GM19351 (cell line): ENCODE measurements around the gene TXNDC16.
A peak's percentile ranks its signal among the peaks of the same experiment; 100 is the strongest.

Experiments used
- ATAC-seq: cut with Tn5 transposase; IDR thresholded peaks from one replicate; pipeline ENCODE4 v1.9.1; 2021; ENCODE audit warnings: mild to moderate bottlenecking, moderate library complexity; ENCODE audit not compliant: unreplicated experiment

TXNDC16 gene

GRCh38 chr14:52455291-52456088 lies 96.8 kb downstream of the TXNDC16 start:
- no peak for ATAC-seq

- no peak for ATAC-seq
Measured at GRCh38 chr14:52447236-52447635, 105.1 kb downstream of the TXNDC16 start.

- ATAC-seq, result no peak
Measured at GRCh38 chr14:52446355-52446754, 106.0 kb downstream of the TXNDC16 start.

GRCh38 chr14:52443506-52443905 lies 108.8 kb downstream of the TXNDC16 start:
- ATAC-seq, result no peak

GRCh38 chr14:52442602-52443001 lies 109.7 kb downstream of the TXNDC16 start:
- no peak for ATAC-seq

GRCh38 chr14:52442166-52442565 lies 110.1 kb downstream of the TXNDC16 start:
- no peak for ATAC-seq

- no peak for ATAC-seq
Measured at GRCh38 chr14:52439476-52439875, 112.8 kb downstream of the TXNDC16 start.

GRCh38 chr14:52434955-52435354 lies 117.3 kb downstream of the TXNDC16 start:
- ATAC-seq, result no peak

- no peak for ATAC-seq
Measured at GRCh38 chr14:52430474-52430873, 121.8 kb downstream of the TXNDC16 start.

- ATAC-seq, result no peak
Measured at GRCh38 chr14:52429451-52429850, 122.9 kb downstream of the TXNDC16 start.

GRCh38 chr14:52427460-52427859 lies 124.8 kb downstream of the TXNDC16 start:
- no peak for ATAC-seq

- no peak for ATAC-seq
Measured at GRCh38 chr14:52422650-52423356, 129.5 kb downstream of the TXNDC16 start.

GRCh38 chr14:52417139-52417538 lies 135.2 kb downstream of the TXNDC16 start:
- ATAC-seq, result no peak

GRCh38 chr14:52413729-52414408 lies 138.4 kb downstream of the TXNDC16 start:
- ATAC-seq, result no peak

- no peak for ATAC-seq
Measured at GRCh38 chr14:52412426-52412825, 139.9 kb downstream of the TXNDC16 start.

- ATAC-seq, result no peak
Measured at GRCh38 chr14:52405314-52405713, 147.0 kb downstream of the TXNDC16 start.

- ATAC-seq, result peak; percentile 43
Measured at GRCh38 chr14:52402812-52403526, 149.3 kb downstream of the TXNDC16 start.

- ATAC-seq, result no peak
Measured at GRCh38 chr14:52400846-52401245, 151.5 kb downstream of the TXNDC16 start.

GRCh38 chr14:52399921-52400595 lies 152.2 kb downstream of the TXNDC16 start:
- no peak for ATAC-seq

GRCh38 chr14:52399104-52399503 lies 153.2 kb downstream of the TXNDC16 start:
- no peak for ATAC-seq
